OCI-LY1 (cell line): ENCODE measurements around the gene SLC14A1.

ENCODE experiments used
- H2AFZ ChIP-seq: fragments of 200-600 bp; sonication (generic), shearing (Covaris generic); 2 replicates; pipeline ENCODE4 v1.6.0; 2014; ENCODE audit warnings: antibody characterized with exemption, mild to moderate bottlenecking, low read length
- H3F3A ChIP-seq: fragments of 200-600 bp; sonication (generic), shearing (Covaris generic); 2 replicates; pipeline ENCODE4 v1.6.0; 2014; ENCODE audit warnings: mild to moderate bottlenecking, antibody characterized with exemption, low read length, moderate library complexity; ENCODE audit not compliant: insufficient read depth
- H3K27ac ChIP-seq: fragments of 200-600 bp; sonication (generic); 2 replicates; pipeline ENCODE4 v1.5.1; 2014; ENCODE audit warnings: low read length, mixed run types, mild to moderate bottlenecking, low read depth; ENCODE audit not compliant: poor library complexity, severe bottlenecking
- H3K27me3 ChIP-seq: fragments of 200-600 bp; sonication (generic); 2 replicates; pipeline ENCODE4 v1.6.0; 2014; ENCODE audit warnings: antibody characterized with exemption, mild to moderate bottlenecking, low read length, moderate library complexity; ENCODE audit not compliant: insufficient read depth
- H3K36me3 ChIP-seq: fragments of 200-600 bp; sonication (generic); 2 replicates; pipeline ENCODE4 v1.6.1; 2014; ENCODE audit warnings: mild to moderate bottlenecking, antibody characterized with exemption, low read length, moderate library complexity, mixed read lengths; ENCODE audit not compliant: insufficient read depth
- H3K4me1 ChIP-seq: fragments of 200-600 bp; sonication (generic); 2 replicates; pipeline ENCODE4 v1.5.1; 2014; ENCODE audit warnings: mild to moderate bottlenecking, low read length, moderate library complexity; ENCODE audit not compliant: insufficient read depth, severe bottlenecking
- H3K4me2 ChIP-seq: fragments of 200-600 bp; sonication (generic), shearing (Covaris generic); 2 replicates; pipeline ENCODE4 v1.6.1; 2014; ENCODE audit warnings: low read length
- H3K4me3 ChIP-seq: fragments of 200-600 bp; sonication (generic); 2 replicates; pipeline ENCODE4 v1.5.1; 2014; ENCODE audit warnings: low read length, low read depth, mild to moderate bottlenecking, mixed read lengths; ENCODE audit not compliant: poor library complexity, severe bottlenecking
- H3K79me2 ChIP-seq: fragments of 200-600 bp; shearing (Covaris generic); 2 replicates; pipeline ENCODE4 v1.6.1; 2016; ENCODE audit warnings: mixed run types, low read length, mixed read lengths; ENCODE audit not compliant: insufficient read depth
- H3K9ac ChIP-seq: fragments of 200-600 bp; sonication (generic), shearing (Covaris generic); 2 replicates; pipeline ENCODE4 v1.6.1; 2014; ENCODE audit warnings: mild to moderate bottlenecking, low read length, mixed read lengths
- H3K9me2 ChIP-seq: fragments of 200-600 bp; sonication (generic), shearing (Covaris generic); 2 replicates; pipeline ENCODE4 v1.6.1; 2014; ENCODE audit warnings: low read depth, mild to moderate bottlenecking, low read length, mixed read lengths
- H3K9me3 ChIP-seq: fragments of 200-600 bp; shearing (Covaris generic); 2 replicates; pipeline ENCODE4 v1.6.1; 2014; ENCODE audit warnings: low read length, mixed read lengths
- H4K20me1 ChIP-seq: fragments of 200-600 bp; sonication (generic), shearing (Covaris generic); 2 replicates; pipeline ENCODE4 v1.6.0; 2016; ENCODE audit warnings: mild to moderate bottlenecking, low read length; ENCODE audit not compliant: insufficient read depth
- CTCF ChIP-seq: fragments of 200-600 bp; sonication (generic), shearing (Covaris generic); IDR thresholded peaks from 2 replicates; pipeline ENCODE4 v1.5.1; 2017; ENCODE audit warnings: mild to moderate bottlenecking, antibody characterized with exemption, low read length, moderate library complexity, mixed read lengths
- EZH2 ChIP-seq: fragments of 200-600 bp; sonication (generic), shearing (Covaris generic); IDR thresholded peaks from 2 replicates; pipeline ENCODE4 v1.8.0; 2017; ENCODE audit warnings: borderline replicate concordance, mixed run types, mild to moderate bottlenecking, antibody characterized with exemption, low read length, moderate library complexity, mixed read lengths

SLC14A1 gene

DNA sequence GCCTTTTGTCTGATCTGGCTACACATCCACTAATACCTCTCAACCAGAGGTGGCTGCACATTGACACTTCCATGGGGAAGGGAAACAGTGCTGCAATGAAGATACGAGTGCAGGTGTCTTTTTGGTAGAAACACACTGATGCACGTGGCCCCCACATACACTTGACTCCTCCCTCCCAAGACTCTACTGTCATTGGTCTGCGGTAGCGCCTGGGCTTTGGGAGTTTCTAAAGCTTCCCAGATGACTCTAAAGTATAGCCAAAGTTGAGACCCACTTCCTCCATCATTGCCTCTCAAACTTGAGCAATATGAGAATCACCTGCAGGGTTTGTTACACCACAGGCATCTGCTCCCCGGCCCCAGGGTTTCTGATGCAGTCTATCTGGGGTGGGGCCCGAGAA is 11.0 kb downstream of the SLC14A1 start:
- Histone ChIP-seq H3K4me3 (no peak overlapping the region), H3F3A (no peaks in the 10 kb centered on the region), H3K9me3 (no peaks in the 10 kb centered on the region), H3K4me2 (no peak overlapping the region), H3K27me3 (no peaks in the 10 kb centered on the region), H3K9ac (no peak overlapping the region), H2AFZ (no peak overlapping the region), H3K27ac (no peak overlapping the region), H3K36me3 (no peaks in the 10 kb centered on the region), H3K4me1 (no peaks in the 10 kb centered on the region), H3K9me2 (no peaks in the 10 kb centered on the region), H4K20me1 (no peaks in the 10 kb centered on the region), H3K79me2 (no peaks in the 10 kb centered on the region)
- TF ChIP-seq CTCF (no peak), EZH2 (no peak)

- Histone ChIP-seq H2AFZ (no peak overlapping the region), H3K4me3 (no peak overlapping the region), H3K79me2 (no peaks in the 10 kb centered on the region), H3K4me1 (no peaks in the 10 kb centered on the region), H3K9ac (no peak overlapping the region), H3K36me3 (no peaks in the 10 kb centered on the region), H4K20me1 (no peaks in the 10 kb centered on the region), H3K9me2 (no peaks in the 10 kb centered on the region), H3K27me3 (no peaks in the 10 kb centered on the region), H3F3A (no peaks in the 10 kb centered on the region), H3K4me2 (no peak overlapping the region), H3K27ac (no peak overlapping the region), H3K9me3 (no peaks in the 10 kb centered on the region)
- TF ChIP-seq EZH2 (no peak), CTCF (no peak)
Observed at GRCh38 chr18:45738660-45739059, 14.7 kb downstream of the SLC14A1 start.

DNA sequence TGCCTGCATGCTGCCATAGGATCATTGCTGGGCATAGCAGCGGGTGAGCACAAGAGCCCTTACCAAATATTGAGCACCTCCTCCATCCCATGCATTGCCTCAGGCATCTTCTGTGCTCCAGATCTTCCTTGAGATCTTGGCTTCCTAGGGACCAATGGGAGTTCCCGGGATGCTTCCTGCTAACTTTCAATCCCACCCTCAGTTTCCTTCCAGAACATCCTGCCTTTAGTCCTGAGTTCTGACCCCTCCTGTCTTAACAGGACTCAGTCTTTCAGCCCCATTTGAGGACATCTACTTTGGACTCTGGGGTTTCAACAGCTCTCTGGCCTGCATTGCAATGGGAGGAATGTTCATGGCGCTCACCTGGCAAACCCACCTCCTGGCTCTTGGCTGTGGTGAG is 15.3 kb downstream of the SLC14A1 start:
- TF ChIP-seq EZH2 (no peak), CTCF (no peak)
- no peak overlapping the region for H3K27ac ChIP-seq
- no peaks in the 10 kb centered on the region for H3K9me2 ChIP-seq
- no peak overlapping the region for H3K9ac ChIP-seq
- no peaks in the 10 kb centered on the region for H3K36me3 ChIP-seq
- H3K27me3 ChIP-seq = no peaks in the 10 kb centered on the region
- H3K4me3 ChIP-seq = no peak overlapping the region
- H3F3A ChIP-seq = no peaks in the 10 kb centered on the region
- no peaks in the 10 kb centered on the region for H3K9me3 ChIP-seq
- H3K4me2 ChIP-seq = no peak overlapping the region
- H3K4me1 ChIP-seq = no peaks in the 10 kb centered on the region
- no peaks in the 10 kb centered on the region for H4K20me1 ChIP-seq
- no peak overlapping the region for H2AFZ ChIP-seq
- H3K79me2 ChIP-seq = no peaks in the 10 kb centered on the region
